H1 (cell line): Measurements from ENCODE around the gene NRIP3. TPM values are rescaled to one million over a fixed set of nuclear protein-coding genes. Genes with fewer than 3 reads are reported as not detected.

Experiments used
- CTCF ChIA-PET: fragments of 300-600 bp; sonication (Branson Sonifier 250); formaldehyde crosslinking; loops from one replicate; lab custom pipeline; 2021; ENCODE audit not compliant: partially characterized antibody; lab: Charles Lee
- POLR2A ChIA-PET: fragments of 300-600 bp; sonication (Branson Sonifier 250); formaldehyde crosslinking; loops from one replicate; lab custom pipeline; 2021; ENCODE audit warnings: inconsistent platforms; ENCODE audit not compliant: partially characterized antibody; lab: Charles Lee
- DNase-seq, 2 experiments: peaks; one replicate each; pipeline versions ENCODE4 v3.0.0 to v3.0.0-alpha.2; 2010 to 2022; ENCODE audit warnings: low spot score in 2 of 2, low read depth in 1 of 2, mixed read lengths in 1 of 2
- FAIRE-seq: peaks from 2 replicates; lab custom pipeline; 2011; peaks lifted over from hg19 to GRCh38; lab: Jason Lieb, UNC
- H2AFZ ChIP-seq: 2 replicates; pipeline ENCODE4 v1.8.1; 2012; ENCODE audit warnings: low read length, inconsistent platforms
- H2AK5ac ChIP-seq: 2 replicates; pipeline ENCODE4 v1.6.1; 2013; ENCODE audit warnings: low read depth, low read length
- H2BK120ac ChIP-seq: replicated peaks from 2 replicates; pipeline ENCODE3; 2013; ENCODE audit warnings: low read depth, low read length, inconsistent platforms
- H2BK12ac ChIP-seq: 2 replicates; pipeline ENCODE4 v1.6.1; 2013; ENCODE audit warnings: low read depth, low read length
- H2BK15ac ChIP-seq: 2 replicates; pipeline ENCODE4 v1.6.1; 2013; ENCODE audit warnings: low read length
- H2BK20ac ChIP-seq: 2 replicates; pipeline ENCODE4 v1.6.1; 2013; ENCODE audit warnings: low read length
- H2BK5ac ChIP-seq: 2 replicates; pipeline ENCODE4 v1.6.1; 2013; ENCODE audit warnings: low read depth, low read length
- H3K14ac ChIP-seq: 2 replicates; pipeline ENCODE4 v1.6.1; 2013; ENCODE audit warnings: inconsistent platforms; ENCODE audit not compliant: insufficient read length
- H3K18ac ChIP-seq: 2 replicates; pipeline ENCODE4 v1.6.1; 2013; ENCODE audit warnings: low read length; ENCODE audit errors: extremely low read depth
- H3K23ac ChIP-seq: 2 replicates; pipeline ENCODE4 v1.6.1; 2013; ENCODE audit warnings: inconsistent platforms; ENCODE audit not compliant: insufficient read length
- H3K23me2 ChIP-seq: 2 replicates; pipeline ENCODE4 v1.6.1; 2013; ENCODE audit warnings: low read depth, low read length
- H3K27ac ChIP-seq: 2 replicates; pipeline ENCODE4 v1.6.1; 2011; ENCODE audit warnings: low read depth, low read length, inconsistent platforms
- H3K27me3 ChIP-seq, 4 experiments: replicated peaks in 1 of 4; 1 replicate in 1 of 4; 2 replicates in 3 of 4; pipeline versions ENCODE4 v1.6.1 to v1.8.1; 2011 to 2013; ENCODE audit warnings: low read length in 3 of 4, mild to moderate bottlenecking in 3 of 4, inconsistent platforms in 2 of 4, mixed read lengths in 2 of 4, moderate library complexity in 1 of 4; ENCODE audit not compliant: control insufficient read depth in 3 of 4, insufficient read depth in 3 of 4; ENCODE audit errors: extremely low read depth in 1 of 4
- H3K36me3 ChIP-seq, 4 experiments: 2 replicates each; pipeline versions ENCODE4 v1.6.1 to v1.8.1; 2011 to 2013; ENCODE audit warnings: mild to moderate bottlenecking in 4 of 4, low read length in 3 of 4, moderate library complexity in 2 of 4, control low read depth in 1 of 4, inconsistent platforms in 1 of 4; ENCODE audit not compliant: insufficient read depth in 4 of 4, control insufficient read depth in 2 of 4
- H3K4ac ChIP-seq: replicated peaks from 2 replicates; pipeline ENCODE3; 2013; ENCODE audit warnings: low read length, low read depth, mixed read lengths, inconsistent platforms; ENCODE audit not compliant: insufficient read length
- H3K4me1 ChIP-seq, 4 experiments: replicated peaks in 1 of 4; 1 replicate in 1 of 4; 2 replicates in 3 of 4; pipeline versions ENCODE4 v1.6.1 to v1.8.1; 2011 to 2013; ENCODE audit warnings: low read length in 3 of 4, inconsistent platforms in 2 of 4, mixed read lengths in 1 of 4; ENCODE audit not compliant: insufficient read depth in 4 of 4, control insufficient read depth in 3 of 4
- H3K4me2 ChIP-seq, 2 experiments: 2 replicates each; pipeline versions ENCODE4 v1.6.1 to v1.8.1; 2011 to 2013; ENCODE audit warnings: low read depth in 2 of 2, low read length in 2 of 2, control low read depth in 1 of 2, inconsistent platforms in 1 of 2, mild to moderate bottlenecking in 1 of 2; ENCODE audit not compliant: insufficient read depth in 1 of 2
- H3K4me3 ChIP-seq, 4 experiments: fragments of 200-600, 300-600 bp in 1 of 4; sonication (generic), shearing (Covaris generic), sonication (Bioruptor Twin) in 1 of 4; 2 replicates each; pipeline versions ENCODE4 v1.5.1 to v1.8.1; 2011 to 2016; ENCODE audit warnings: low read length in 4 of 4, low read depth in 3 of 4, control low read depth in 2 of 4, inconsistent platforms in 2 of 4, mild to moderate bottlenecking in 2 of 4, mixed read lengths in 1 of 4, moderate library complexity in 1 of 4; ENCODE audit not compliant: insufficient read depth in 2 of 4; ENCODE audit errors: extremely low read depth in 1 of 4
- H3K56ac ChIP-seq: replicated peaks from 2 replicates; pipeline ENCODE3; 2013; ENCODE audit warnings: low read depth, mild to moderate bottlenecking, mixed read lengths, low read length, inconsistent platforms; ENCODE audit not compliant: insufficient read length
- H3K79me1 ChIP-seq: 2 replicates; pipeline ENCODE4 v1.6.1; 2013; ENCODE audit warnings: low read depth, low read length, control low read depth
- H3K79me2 ChIP-seq, 2 experiments: 2 replicates each; pipeline versions ENCODE4 v1.6.1 to v1.8.1; 2012 to 2013; ENCODE audit warnings: low read length in 2 of 2, mild to moderate bottlenecking in 2 of 2, inconsistent platforms in 1 of 2; ENCODE audit not compliant: insufficient read depth in 2 of 2, control insufficient read depth in 1 of 2
- H3K9ac ChIP-seq, 4 experiments: replicated peaks in 1 of 4; 1 replicate in 1 of 4; 2 replicates in 3 of 4; pipeline versions ENCODE4 v1.6.1 to v1.8.1; 2011 to 2013; ENCODE audit warnings: low read depth in 3 of 4, low read length in 3 of 4, control low read depth in 2 of 4, mild to moderate bottlenecking in 2 of 4, moderate library complexity in 2 of 4, inconsistent platforms in 1 of 4; ENCODE audit errors: extremely low read depth in 1 of 4
- H3K9me3 ChIP-seq, 2 experiments: 2 replicates each; pipeline versions ENCODE4 v1.6.1 to v1.8.1; 2012 to 2013; ENCODE audit warnings: mild to moderate bottlenecking in 2 of 2, moderate library complexity in 2 of 2, control low read depth in 1 of 2, inconsistent platforms in 1 of 2, low read depth in 1 of 2, low read length in 1 of 2, mixed read lengths in 1 of 2; ENCODE audit not compliant: insufficient read depth in 2 of 2
- H4K20me1 ChIP-seq, 2 experiments: replicated peaks in 1 of 2; 2 replicates each; pipeline versions ENCODE3 to v1.8.1; 2011 to 2013; ENCODE audit warnings: inconsistent platforms in 2 of 2, low read length in 2 of 2, mild to moderate bottlenecking in 1 of 2; ENCODE audit not compliant: insufficient read depth in 2 of 2, control insufficient read depth in 1 of 2
- H4K5ac ChIP-seq: 2 replicates; pipeline ENCODE4 v1.6.1; 2013; ENCODE audit warnings: low read length, low read depth, mixed read lengths, inconsistent platforms; ENCODE audit not compliant: insufficient read length
- H4K8ac ChIP-seq: 2 replicates; pipeline ENCODE4 v1.8.0; 2013; ENCODE audit warnings: mild to moderate bottlenecking, moderate library complexity, low read length, inconsistent platforms; ENCODE audit not compliant: insufficient read depth; ENCODE audit errors: extremely low read depth
- H4K91ac ChIP-seq: replicated peaks from 2 replicates; pipeline ENCODE3; 2013; ENCODE audit warnings: low read length, mixed read lengths, inconsistent platforms; ENCODE audit not compliant: insufficient read length
- KDM4A ChIP-seq: IDR thresholded peaks from one replicate; pipeline ENCODE4 v1.7.1; 2012; ENCODE audit warnings: low read depth, mild to moderate bottlenecking, moderate library complexity, low read length, inconsistent platforms; ENCODE audit not compliant: severe bottlenecking
- KDM5A ChIP-seq: fragments of 200-600 bp; IDR thresholded peaks from 2 replicates; pipeline ENCODE4 v1.7.1; 2012; ENCODE audit warnings: mild to moderate bottlenecking, low read length, inconsistent platforms, mixed read lengths
- SIN3A ChIP-seq, 2 experiments: IDR thresholded peaks in 1 of 2; conservative IDR thresholded peaks in 1 of 2; 2 replicates each; pipeline ENCODE4 v1.6.1; 2011 to 2012; ENCODE audit warnings: low read length in 2 of 2, improper control_type of control experiment in 1 of 2, low read depth in 1 of 2, mild to moderate bottlenecking in 1 of 2
- SIX5 ChIP-seq: IDR thresholded peaks from 2 replicates; pipeline ENCODE4 v1.6.1; 2011; ENCODE audit warnings: mild to moderate bottlenecking, low read depth, low read length
- WGBS, 2 experiments: shearing (Covaris generic) in 1 of 2; methylation state at CpG; one replicate each; pipeline versions ENCODE4 v1.1.6 to v1.1.7; 2013 to 2015; ENCODE audit warnings: low lambda C conversion rate in 2 of 2, mixed read lengths in 2 of 2, inconsistent platforms in 1 of 2, low coverage in 1 of 2, missing lambda C conversion rate in 1 of 2; ENCODE audit not compliant: insufficient replicate concordance in 2 of 2, insufficient coverage in 1 of 2, insufficient read length in 1 of 2; ENCODE audit errors: extremely low coverage in 1 of 2, missing lambda C conversion rate in 1 of 2; 5-methylcytosine and 5-hydroxymethylcytosine counted together
- polyA plus RNA-seq, 7 experiments: library from polyadenylated mRNA; depleted of rRNA in 3 of 7; stranded (reverse) in 5 of 7; unstranded in 2 of 7; fragments of >200 nt in 5 of 7; fragments of 200-250 nt in 2 of 7; gene quantifications; 1 replicate in 5 of 7; 2 replicates in 1 of 7; 4 replicates in 1 of 7; pipeline versions ENCODE4 v1.2.1 to v1.2.3, GENCODE V29; 2011 to 2013; ENCODE audit warnings: missing spikeins in 2 of 7, mixed read lengths in 2 of 7
- total RNA-seq: library from RNA; stranded (reverse); fragmentation: NEBNext Ultra II Directional; extraction: Animal tissue kit (Norgen Biotek cat#: 25700); gene quantifications from 2 replicates; pipeline ENCODE4 v1.2.1, GENCODE V29; 2021

The NRIP3 gene
- total and polyA plus RNA-seq, 2 of the 8 experiments (the other 6 are each of a cell fraction or from before 2014, with no cell fraction given): 3.9 to 7.1 TPM

DNA sequence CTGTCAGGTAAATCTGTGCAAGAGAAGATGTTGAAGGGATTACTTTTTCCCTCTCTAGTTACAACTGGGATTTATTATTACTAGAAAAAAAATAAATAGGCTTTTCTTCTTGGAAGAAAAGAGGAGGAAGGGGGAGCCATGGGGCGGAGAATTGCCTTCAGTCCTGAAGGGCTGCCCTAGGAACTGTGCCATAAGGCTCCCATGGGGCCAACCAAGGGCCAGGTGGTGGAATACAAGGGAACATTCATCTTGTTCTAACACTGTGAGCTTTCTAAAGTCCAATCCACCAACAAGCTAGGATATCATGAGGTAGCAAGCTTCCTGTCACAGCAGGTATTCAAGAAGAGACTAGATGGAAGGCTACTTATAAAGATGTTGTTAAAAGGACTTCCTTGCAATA is 24.8 kb upstream of the NRIP3 start:
- Histone ChIP-seq H3K56ac (no peak overlapping the region), H3K4me3 (no peak overlapping the region), H3K23ac (no peak overlapping the region), H3K79me1 (no peaks in the 10 kb centered on the region), H3K4ac (no peak overlapping the region), H3K18ac (no peak overlapping the region), H3K4me1 (no peaks in the 10 kb centered on the region; a peak in 2 of 7 replicates), H3K36me3 (no peaks in the 10 kb centered on the region), H2BK5ac (no peak overlapping the region), H3K23me2 (no peaks in the 10 kb centered on the region), H3K9ac (no peak overlapping the region), H2AK5ac (no peak overlapping the region), H3K9me3 (no peaks in the 10 kb centered on the region), H3K27me3 (no peaks in the 10 kb centered on the region; a peak in 1 of 7 replicates), H4K91ac (no peak overlapping the region), H2BK12ac (no peak overlapping the region), H2BK20ac (no peak overlapping the region), H3K27ac (no peak overlapping the region), H4K5ac (no peak overlapping the region), H2AFZ (no peak overlapping the region), H3K79me2 (no peaks in the 10 kb centered on the region), H2BK120ac (no peak overlapping the region), H2BK15ac (no peak overlapping the region), H4K20me1 (no peaks in the 10 kb centered on the region), H3K14ac (no peak overlapping the region), H4K8ac (no peak overlapping the region), H3K4me2 (no peak overlapping the region)
- ChIA-PET POLR2A (interaction anchor here (0.6 to 0.9 kb wide), 2 partner anchors 10 to 14 kb away, joined by 3 to 6 read pairs; no protein-coding TSS in a partner anchor), CTCF (interaction anchor here (0.7 to 8.1 kb wide), 11 partner anchors 11 to 109 kb away, joined by 3 to 90 read pairs (median 6); no protein-coding TSS in a partner anchor)
- FAIRE-seq (no peak), DNase-seq (no peak)
- WGBS, 2 experiments: 55% methylated on average over 1 of the region's 1 CpG; no CpG with 5 or more reads in 1 of the 2 experiments
- no peak for TF ChIP-seq KDM5A
- no peak for TF ChIP-seq SIN3A (conservative IDR thresholded peaks at IDR 0.05 in 1 of 2, IDR thresholded peaks at IDR 0.05 in 1 of 2; ENCODE audit: low read depth in 1 of 2, low read length in 2 of 2)
- TF ChIP-seq SIX5: no peak
- no peak for TF ChIP-seq KDM4A
